UCSD-AML1 (cell line): ENCODE measurements around the gene STEAP2.

ENCODE experiments used
- DNase-seq: peaks from one replicate; lab custom pipeline; 2025; ENCODE audit not compliant: unreplicated experiment; lab: John Stamatoyannopoulos, UW

STEAP2 gene

GRCh38 chr7:90192876-90193750, 18.4 kb upstream of the STEAP2 start:
- no peak for DNase-seq

- no peak for DNase-seq
These were observed 16.4 kb upstream of the STEAP2 start for GRCh38 chr7:90194911-90195809.

DNA sequence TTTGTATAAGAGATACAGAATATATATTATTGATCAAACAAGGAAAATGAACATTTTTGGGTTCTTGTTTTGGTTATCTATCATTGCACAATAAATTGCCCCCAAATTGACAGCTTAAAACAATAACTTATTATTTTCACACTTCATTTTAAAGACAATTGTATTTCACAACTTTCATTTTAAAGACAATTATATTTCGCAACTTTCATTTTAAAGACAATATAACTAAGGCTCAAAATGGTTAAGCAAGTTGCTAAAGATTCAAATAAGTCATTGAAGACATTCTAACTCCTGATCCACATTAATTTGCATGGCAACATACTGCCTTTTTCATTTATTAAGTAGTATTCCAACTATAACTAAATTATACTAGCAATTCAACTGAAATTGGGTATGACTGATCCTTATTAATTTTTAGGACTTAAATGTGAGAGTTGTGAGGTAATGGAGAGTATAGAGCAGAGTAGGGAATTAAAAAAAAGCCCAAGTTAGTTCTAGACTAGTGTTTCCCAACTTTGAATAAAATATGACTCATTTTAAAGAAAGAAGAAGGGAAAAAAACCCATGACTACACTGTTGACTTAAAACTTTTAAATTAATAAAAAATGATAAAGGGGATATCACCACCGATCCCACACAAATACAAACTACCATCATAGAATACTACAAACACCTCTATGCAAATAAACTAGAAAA, 9.9 kb upstream of the STEAP2 start:
- DNase-seq, result no peak

GRCh38 chr7:90207956-90208355, 3.6 kb upstream of the STEAP2 start:
- no peak for DNase-seq

DNA sequence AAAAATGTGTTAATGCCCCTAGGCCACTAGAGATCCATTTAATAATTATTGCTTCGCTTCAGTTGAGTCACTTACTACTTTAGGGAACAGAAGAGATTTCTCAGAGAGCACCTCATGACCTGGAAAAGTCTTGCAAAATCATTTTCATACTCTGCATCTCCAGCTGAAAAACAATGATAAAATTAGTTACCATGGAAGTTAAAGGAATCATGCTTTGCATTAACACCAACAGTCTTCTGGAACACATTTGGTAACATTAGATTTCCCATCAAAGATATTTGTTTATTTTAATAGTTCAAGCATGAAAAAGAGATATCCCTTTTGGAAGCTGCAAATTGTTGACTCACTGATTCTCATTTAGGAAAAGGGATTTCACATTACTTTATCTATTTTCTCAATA, 1.8 kb upstream of the STEAP2 start:
- no peak for DNase-seq

DNA sequence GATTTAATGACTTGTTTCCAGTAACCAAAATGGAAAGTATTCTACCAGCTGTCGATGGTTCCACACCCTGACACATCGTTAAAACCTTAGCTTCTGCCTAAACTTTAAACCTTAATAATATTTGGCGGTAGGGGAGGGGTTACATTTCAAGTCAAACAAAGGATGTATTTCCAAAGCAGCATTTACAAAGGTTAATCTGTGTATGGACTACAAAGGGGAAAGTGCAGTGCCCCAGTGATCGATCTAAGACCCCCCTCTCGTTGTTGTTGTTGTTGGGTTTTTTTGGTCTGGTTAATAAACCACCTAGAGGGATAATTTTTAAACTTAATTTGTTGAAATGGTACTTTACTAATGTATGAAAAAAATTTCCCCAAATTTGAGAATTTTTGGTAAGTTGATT, 1.1 kb upstream of the STEAP2 start:
- DNase-seq, result no peak

DNA sequence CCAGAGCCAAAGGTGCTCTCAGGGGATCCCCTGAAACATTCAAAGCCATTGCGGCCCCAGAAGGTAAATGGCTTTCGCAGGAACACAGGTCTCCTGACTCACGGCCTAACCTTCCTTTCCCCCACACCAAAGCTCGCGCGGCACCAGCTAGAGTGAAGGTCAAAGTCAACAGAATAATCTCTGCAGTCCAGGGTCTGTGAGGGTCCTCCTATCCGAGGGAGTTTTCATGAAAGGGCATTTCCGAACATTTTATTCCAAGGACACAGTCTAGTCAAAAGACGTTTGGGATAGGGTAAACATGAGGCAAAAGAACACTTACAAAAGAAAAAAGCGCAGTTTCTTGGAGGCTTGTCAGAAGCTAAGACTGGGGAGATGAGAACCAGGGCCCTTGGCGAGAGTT, 559 bp upstream of the STEAP2 start:
- DNase-seq, result no peak

- DNase-seq, result no peak
These were observed 582 bp downstream of the STEAP2 start for GRCh38 chr7:90212149-90212495.

DNA sequence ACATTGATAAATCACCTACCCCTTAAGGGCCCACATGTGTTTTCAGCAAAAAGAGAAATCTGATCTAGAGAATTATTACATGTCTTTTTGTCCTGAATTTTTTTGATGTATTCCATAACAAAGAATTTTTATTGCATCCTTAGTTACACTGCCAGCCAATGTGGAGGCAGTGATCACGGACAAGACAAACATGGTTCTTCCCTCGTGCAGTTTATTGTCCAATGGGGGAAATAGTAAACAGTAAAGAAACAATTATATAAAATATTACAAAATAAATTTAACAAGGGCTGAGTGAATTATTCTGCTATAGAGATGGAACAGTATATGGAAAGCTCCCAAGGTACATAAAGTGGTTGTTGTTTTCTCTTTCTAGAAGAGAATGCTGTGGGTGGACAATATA, 2.0 kb downstream of the STEAP2 start:
- no peak for DNase-seq

- no peak for DNase-seq
These were observed 4.6 kb downstream of the STEAP2 start for GRCh38 chr7:90216080-90216674.

DNA sequence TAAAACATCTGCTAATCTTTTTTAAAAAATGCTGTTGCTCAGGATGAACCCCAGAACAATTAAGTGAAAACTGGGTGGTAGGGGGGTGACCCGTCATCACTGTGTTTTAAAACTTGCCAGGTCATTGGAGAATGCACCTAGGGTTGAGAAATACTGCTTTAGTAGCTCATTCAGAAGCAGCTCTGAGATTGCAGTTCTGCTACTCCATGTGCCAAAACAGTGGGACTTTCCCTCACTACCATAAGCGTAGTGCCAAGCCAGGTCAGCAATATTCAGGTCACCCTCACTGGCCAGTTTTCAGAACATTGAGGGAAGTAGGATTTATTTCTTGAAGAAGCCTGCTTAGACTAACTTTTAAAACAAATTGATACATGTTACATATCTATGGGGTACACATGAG, 5.2 kb downstream of the STEAP2 start:
- no peak for DNase-seq

- no peak for DNase-seq
These were observed 10.8 kb downstream of the STEAP2 start for GRCh38 chr7:90222390-90222789.

DNA sequence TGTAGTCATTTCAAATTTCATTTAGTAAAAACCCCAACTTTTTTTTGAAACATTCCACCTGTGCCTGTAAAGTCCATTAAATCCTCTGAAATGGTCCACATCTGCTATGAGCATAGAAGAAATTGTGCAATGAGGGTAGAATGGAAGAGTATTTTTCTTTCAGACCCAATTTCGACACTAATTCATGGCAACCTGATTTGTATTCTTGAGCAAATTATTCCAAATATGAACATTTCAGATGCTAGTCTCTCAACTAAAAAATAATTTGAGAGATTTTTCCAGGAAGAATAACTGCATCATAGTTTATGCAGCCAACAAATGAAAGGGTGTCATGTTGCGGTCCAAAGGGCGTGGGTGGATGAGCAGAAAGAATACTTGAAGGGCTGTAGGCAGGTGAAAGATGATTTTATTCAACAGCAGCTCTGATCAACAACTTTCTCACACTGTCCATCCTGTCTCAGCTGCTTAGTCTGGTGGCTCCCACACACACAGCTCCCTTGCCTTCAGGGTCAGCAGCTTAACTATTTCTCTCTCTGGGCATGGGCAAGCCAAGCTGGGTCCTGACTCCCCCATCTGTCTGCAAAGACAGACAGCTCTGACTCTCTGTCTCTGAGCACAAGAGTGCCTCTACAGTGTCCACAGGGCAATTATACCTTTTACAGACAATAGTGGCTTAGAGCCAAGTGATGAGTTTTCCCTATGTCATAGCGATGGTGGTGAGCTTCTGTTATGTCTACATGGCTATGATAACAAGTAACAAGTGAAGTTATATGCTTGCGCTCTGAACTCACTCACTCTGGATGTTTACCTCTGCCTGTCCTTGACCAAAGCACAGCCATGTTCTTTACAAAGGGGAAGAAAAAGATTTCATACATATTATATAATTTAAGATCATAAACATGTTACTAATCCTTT, 11.5 kb downstream of the STEAP2 start:
- no peak for DNase-seq

- no peak for DNase-seq
These were observed 12.7 kb downstream of the STEAP2 start for GRCh38 chr7:90224195-90224594.

- no peak for DNase-seq
These were observed 13.6 kb downstream of the STEAP2 start for GRCh38 chr7:90225181-90225580.

- DNase-seq, result no peak
These were observed 14.1 kb downstream of the STEAP2 start for GRCh38 chr7:90225601-90226000.

DNA sequence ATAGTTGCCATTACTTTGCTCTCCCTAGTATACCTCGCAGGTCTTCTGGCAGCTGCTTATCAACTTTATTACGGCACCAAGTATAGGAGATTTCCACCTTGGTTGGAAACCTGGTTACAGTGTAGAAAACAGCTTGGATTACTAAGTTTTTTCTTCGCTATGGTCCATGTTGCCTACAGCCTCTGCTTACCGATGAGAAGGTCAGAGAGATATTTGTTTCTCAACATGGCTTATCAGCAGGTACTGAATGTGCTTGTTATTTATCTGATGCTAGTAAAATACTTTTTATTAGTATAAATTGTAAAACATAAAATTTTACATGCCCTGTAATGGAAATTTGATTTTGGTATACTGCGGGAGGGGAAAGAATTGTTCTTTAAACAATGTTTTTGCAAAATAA, 15.7 kb downstream of the STEAP2 start:
- DNase-seq, result no peak

- DNase-seq, result no peak
These were observed 18.1 kb downstream of the STEAP2 start for GRCh38 chr7:90229682-90230081.

DNA sequence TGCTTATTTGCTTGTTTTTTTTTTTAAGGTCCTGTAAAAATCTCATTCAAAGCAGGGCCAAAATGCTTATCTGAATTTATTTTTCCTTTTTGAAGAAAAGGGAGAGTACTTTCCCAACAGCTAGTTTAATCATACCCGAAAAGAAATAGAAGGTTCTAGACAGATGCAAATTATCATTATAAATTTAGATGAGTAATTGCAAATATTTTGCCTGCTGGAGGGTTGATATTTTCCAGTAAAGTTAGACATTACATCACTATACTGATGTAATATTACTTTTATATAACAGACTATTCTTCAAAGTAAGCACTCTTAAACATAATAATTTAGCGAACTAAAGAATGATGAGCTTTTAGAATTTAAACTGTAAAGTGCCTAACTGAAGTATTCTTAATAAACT, 19.3 kb downstream of the STEAP2 start:
- DNase-seq, result no peak

GRCh38 chr7:90231304-90231703, 19.8 kb downstream of the STEAP2 start:
- no peak for DNase-seq
